ENCODE data around the gene ACTL9. TPM values are rescaled to one million over a fixed set of nuclear protein-coding genes. Genes with fewer than 3 reads are reported as not detected.
"Not testable (repeated sequence)": the region's sequence is repeated elsewhere in the genome, so short reads cannot be mapped to it uniquely, and the experiment has no call there.

The ACTL9 gene
- total RNA-seq, 1 donor from 2014 or later: not detected

- Mint-ChIP-seq H3K36me3 (ENCODE audit: low read depth, unreplicated experiment) (no peaks in the 10 kb centered on the region), H3K4me1 (ENCODE audit: low read depth, unreplicated experiment) (no peaks in the 10 kb centered on the region), H3K27me3 (ENCODE audit: low read depth, unreplicated experiment) (no peaks in the 10 kb centered on the region), H3K9me3 (ENCODE audit: unreplicated experiment) (peaks cover 6% of the 10 kb centered on the region), H3K27ac (ENCODE audit: unreplicated experiment) (no peak overlapping the region), H3K4me3 (ENCODE audit: unreplicated experiment) (no peak overlapping the region)
- TF ChIP-seq EZH2 (IDR thresholded peaks at IDR 0.05; ENCODE audit: insufficient read depth, low read length): no peak
- TF ChIP-seq, protein P1, sequence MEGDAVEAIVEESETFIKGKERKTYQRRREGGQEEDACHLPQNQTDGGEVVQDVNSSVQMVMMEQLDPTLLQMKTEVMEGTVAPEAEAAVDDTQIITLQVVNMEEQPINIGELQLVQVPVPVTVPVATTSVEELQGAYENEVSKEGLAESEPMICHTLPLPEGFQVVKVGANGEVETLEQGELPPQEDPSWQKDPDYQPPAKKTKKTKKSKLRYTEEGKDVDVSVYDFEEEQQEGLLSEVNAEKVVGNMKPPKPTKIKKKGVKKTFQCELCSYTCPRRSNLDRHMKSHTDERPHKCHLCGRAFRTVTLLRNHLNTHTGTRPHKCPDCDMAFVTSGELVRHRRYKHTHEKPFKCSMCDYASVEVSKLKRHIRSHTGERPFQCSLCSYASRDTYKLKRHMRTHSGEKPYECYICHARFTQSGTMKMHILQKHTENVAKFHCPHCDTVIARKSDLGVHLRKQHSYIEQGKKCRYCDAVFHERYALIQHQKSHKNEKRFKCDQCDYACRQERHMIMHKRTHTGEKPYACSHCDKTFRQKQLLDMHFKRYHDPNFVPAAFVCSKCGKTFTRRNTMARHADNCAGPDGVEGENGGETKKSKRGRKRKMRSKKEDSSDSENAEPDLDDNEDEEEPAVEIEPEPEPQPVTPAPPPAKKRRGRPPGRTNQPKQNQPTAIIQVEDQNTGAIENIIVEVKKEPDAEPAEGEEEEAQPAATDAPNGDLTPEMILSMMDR (IDR thresholded peaks at IDR 0.05; ENCODE audit: insufficient read depth, low read depth, low read length): no peak
- FAIRE-seq (no peak), DNase-seq (ENCODE audit: low read depth) (no peak)
- Histone ChIP-seq H3K4me2 (ENCODE audit: low read length) (no peak overlapping the region), H3K27me3 (ENCODE audit: insufficient read depth, low read length) (no peaks in the 10 kb centered on the region), H3K27ac (ENCODE audit: low read depth, low read length) (no peak overlapping the region), H3K79me2 (ENCODE audit: insufficient read depth, low read length) (no peaks in the 10 kb centered on the region), H3K4me3 (ENCODE audit: insufficient read depth, low read depth, low read length) (no peak overlapping the region), H4K20me1 (ENCODE audit: insufficient read depth, low read length) (no peaks in the 10 kb centered on the region), H3K4me1 (ENCODE audit: insufficient read depth, low read length) (no peaks in the 10 kb centered on the region), H3K9ac (ENCODE audit: low read length) (no peak overlapping the region), H3K9me3 (ENCODE audit: insufficient read depth, low read depth, low read length) (no peaks in the 10 kb centered on the region), H3K36me3 (ENCODE audit: insufficient read depth, low read length) (no peaks in the 10 kb centered on the region), H2AFZ (ENCODE audit: low read depth, low read length) (no peak overlapping the region)
These were observed 7.1 kb upstream of the ACTL9 start for GRCh38 chr19:8705742-8706141.

- H3K9me3 Mint-ChIP-seq (ENCODE audit: unreplicated experiment); FAIRE-seq: not testable (repeated sequence)
These were observed 6.7 kb upstream of the ACTL9 start for GRCh38 chr19:8705304-8705703.

GRCh38 chr19:8703223-8703622, 4.6 kb upstream of the ACTL9 start:
- Mint-ChIP-seq H3K9me3 (ENCODE audit: unreplicated experiment) (peaks cover 9% of the 10 kb centered on the region), H3K27me3 (ENCODE audit: low read depth, unreplicated experiment) (no peaks in the 10 kb centered on the region), H3K36me3 (ENCODE audit: low read depth, unreplicated experiment) (no peaks in the 10 kb centered on the region), H3K4me3 (ENCODE audit: unreplicated experiment) (no peak overlapping the region), H3K27ac (ENCODE audit: unreplicated experiment) (no peak overlapping the region), H3K4me1 (ENCODE audit: low read depth, unreplicated experiment) (no peaks in the 10 kb centered on the region)
- Histone ChIP-seq H3K4me3 (ENCODE audit: insufficient read depth, low read depth, low read length) (no peak overlapping the region), H3K9ac (ENCODE audit: low read length) (no peak overlapping the region), H3K27me3 (ENCODE audit: insufficient read depth, low read length) (no peaks in the 10 kb centered on the region), H3K79me2 (ENCODE audit: insufficient read depth, low read length) (no peaks in the 10 kb centered on the region), H3K27ac (ENCODE audit: low read depth, low read length) (no peak overlapping the region), H3K9me3 (ENCODE audit: insufficient read depth, low read depth, low read length) (no peaks in the 10 kb centered on the region), H3K4me1 (ENCODE audit: insufficient read depth, low read length) (no peaks in the 10 kb centered on the region), H4K20me1 (ENCODE audit: insufficient read depth, low read length) (no peaks in the 10 kb centered on the region), H3K4me2 (ENCODE audit: low read length) (no peak overlapping the region), H2AFZ (ENCODE audit: low read depth, low read length) (no peak overlapping the region), H3K36me3 (ENCODE audit: insufficient read depth, low read length) (no peaks in the 10 kb centered on the region)
- DNase-seq (ENCODE audit: low read depth) (no peak), FAIRE-seq (no peak)
- TF ChIP-seq, protein P1 (IDR thresholded peaks at IDR 0.05; ENCODE audit: insufficient read depth, low read depth, low read length): no peak
- no peak for TF ChIP-seq EZH2 (IDR thresholded peaks at IDR 0.05; ENCODE audit: insufficient read depth, low read length)

More at GRCh38 chr19:8705304-8705703, 6.7 kb upstream of the ACTL9 start:
- H3K79me2 ChIP-seq (ENCODE audit: insufficient read depth, low read length); H3K36me3 ChIP-seq (ENCODE audit: insufficient read depth, low read length); H3K27ac Mint-ChIP-seq (ENCODE audit: unreplicated experiment); H3K4me2 ChIP-seq (ENCODE audit: low read length); H2AFZ ChIP-seq (ENCODE audit: low read depth, low read length); H3K27me3 ChIP-seq (ENCODE audit: insufficient read depth, low read length); H3K9ac ChIP-seq (ENCODE audit: low read length); H3K27me3 Mint-ChIP-seq (ENCODE audit: low read depth, unreplicated experiment); DNase-seq (ENCODE audit: low read depth); H4K20me1 ChIP-seq (ENCODE audit: insufficient read depth, low read length); H3K36me3 Mint-ChIP-seq (ENCODE audit: low read depth, unreplicated experiment); H3K4me1 ChIP-seq (ENCODE audit: insufficient read depth, low read length); H3K9me3 ChIP-seq (ENCODE audit: insufficient read depth, low read depth, low read length); H3K4me1 Mint-ChIP-seq (ENCODE audit: low read depth, unreplicated experiment); H3K4me3 ChIP-seq (ENCODE audit: insufficient read depth, low read depth, low read length); H3K27ac ChIP-seq (ENCODE audit: low read depth, low read length); H3K4me3 Mint-ChIP-seq (ENCODE audit: unreplicated experiment): not testable (repeated sequence)
